ENCODE results near the gene NCKAP5. TPM values are rescaled to one million over a fixed set of nuclear protein-coding genes. Genes with fewer than 3 reads are reported as not detected.

NCKAP5 gene
- total and polyA plus RNA-seq, 2 of the 8 experiments (the other 6 are each of a cell fraction or from before 2014, with no cell fraction given): 0.27 to 0.86 TPM

- Histone ChIP-seq H3K9ac (replicated peaks in 1 of 4; ENCODE audit: extremely low read depth in 1 of 4, low read depth in 3 of 4, low read length in 3 of 4) (no peak overlapping the region), H2BK12ac (ENCODE audit: low read depth, low read length) (no peak overlapping the region), H2BK15ac (ENCODE audit: low read length) (no peak overlapping the region), H3K23me2 (ENCODE audit: low read depth, low read length) (no peaks in the 10 kb centered on the region), H3K4me1 (replicated peaks in 1 of 4; ENCODE audit: control insufficient read depth in 3 of 4, insufficient read depth in 4 of 4, low read length in 3 of 4) (no peaks in the 10 kb centered on the region), H4K91ac (replicated peaks; ENCODE audit: insufficient read length, low read length) (no peak overlapping the region), H3K79me1 (ENCODE audit: low read depth, low read length) (no peaks in the 10 kb centered on the region), H3K18ac (ENCODE audit: extremely low read depth, low read length) (no peak overlapping the region), H3K4ac (replicated peaks; ENCODE audit: insufficient read length, low read depth, low read length) (no peak overlapping the region), H4K20me1 (replicated peaks in 1 of 2; ENCODE audit: control insufficient read depth in 1 of 2, insufficient read depth in 2 of 2, low read length in 2 of 2) (no peaks in the 10 kb centered on the region), H4K5ac (ENCODE audit: insufficient read length, low read depth, low read length) (no peak overlapping the region), H2AK5ac (ENCODE audit: low read depth, low read length) (no peak overlapping the region), H3K56ac (replicated peaks; ENCODE audit: insufficient read length, low read depth, low read length) (no peak overlapping the region), H3K27ac (ENCODE audit: low read depth, low read length) (no peak overlapping the region), H3K14ac (ENCODE audit: insufficient read length) (no peak overlapping the region), H3K4me2 (ENCODE audit: insufficient read depth in 1 of 2, low read depth in 2 of 2, low read length in 2 of 2) (no peak overlapping the region), H2BK120ac (replicated peaks; ENCODE audit: low read depth, low read length) (no peak overlapping the region), H3K36me3 (ENCODE audit: control insufficient read depth in 2 of 4, insufficient read depth in 4 of 4, low read length in 3 of 4) (no peaks in the 10 kb centered on the region), H3K23ac (ENCODE audit: insufficient read length) (no peak overlapping the region), H4K8ac (ENCODE audit: extremely low read depth, insufficient read depth, low read length) (no peak overlapping the region), H2BK20ac (ENCODE audit: low read length) (no peak overlapping the region), H3K79me2 (ENCODE audit: control insufficient read depth in 1 of 2, insufficient read depth in 2 of 2, low read length in 2 of 2) (no peaks in the 10 kb centered on the region), H2BK5ac (ENCODE audit: low read depth, low read length) (no peak overlapping the region), H3K27me3 (replicated peaks in 1 of 4; ENCODE audit: control insufficient read depth in 3 of 4, extremely low read depth in 1 of 4, insufficient read depth in 3 of 4, low read length in 3 of 4) (peaks cover 0 to 1% (median 0%) of the 10 kb centered on the region in 4 experiments; a peak in 1 of 7 replicates), H2AFZ (ENCODE audit: low read length) (no peak overlapping the region), H3K4me3 (ENCODE audit: extremely low read depth in 1 of 4, insufficient read depth in 2 of 4, low read depth in 3 of 4, low read length in 4 of 4) (no peak overlapping the region), H3K9me3 (ENCODE audit: insufficient read depth in 2 of 2, low read depth in 1 of 2, low read length in 1 of 2) (no peaks in the 10 kb centered on the region)
- FAIRE-seq: no peak
- WGBS, 2 experiments (ENCODE audit: extremely low coverage in 1 of 2, insufficient coverage in 1 of 2, insufficient read length in 1 of 2, insufficient replicate concordance in 2 of 2, low coverage in 1 of 2, low lambda C conversion rate in 2 of 2, missing lambda C conversion rate in 1 of 2): 93% methylated on average over 6 of the region's 6 CpGs; no CpG with 5 or more reads in 1 of the 2 experiments
- CTCF ChIA-PET (ENCODE audit: partially characterized antibody): interaction anchor here (2.1 kb wide), 1 partner anchor 85 kb away, joined by 5 read pairs; no protein-coding TSS in a partner anchor
- no peak for DNase-seq (ENCODE audit: low read depth in 1 of 2, low spot score in 2 of 2)
- POLR2A ChIA-PET (ENCODE audit: partially characterized antibody): no interaction called here
- TF ChIP-seq JUND (IDR thresholded peaks at IDR 0.05; ENCODE audit: low read length) (no peak), SP4 (IDR thresholded peaks at IDR 0.05; ENCODE audit: low read length) (no peak), HDAC2 (IDR thresholded peaks at IDR 0.05; ENCODE audit: borderline replicate concordance in 1 of 2, low read depth in 2 of 2, low read length in 2 of 2) (no peak), GABPA (IDR thresholded peaks at IDR 0.05; ENCODE audit: borderline replicate concordance, insufficient read depth, low read length) (no peak), ATF3 (IDR thresholded peaks at IDR 0.05; ENCODE audit: insufficient read depth, low read depth, low read length) (no peak), SIRT6 (IDR thresholded peaks at IDR 0.05; ENCODE audit: low read length) (no peak), CHD2 (IDR thresholded peaks at IDR 0.05; ENCODE audit: low read length) (no peak), RFX5 (IDR thresholded peaks at IDR 0.05; ENCODE audit: borderline replicate concordance, low read depth, low read length) (no peak), CBX5 (IDR thresholded peaks at IDR 0.05; ENCODE audit: low read depth, low read length) (no peak), NRF1 (IDR thresholded peaks at IDR 0.05; ENCODE audit: low read depth, low read length) (no peak), RAD21 (IDR thresholded peaks at IDR 0.05 in 1 of 2, conservative IDR thresholded peaks at IDR 0.05 in 1 of 2; ENCODE audit: low read depth in 2 of 2, low read length in 2 of 2) (no peak), RBBP5 (IDR thresholded peaks at IDR 0.05; ENCODE audit: borderline replicate concordance, low read depth, low read length) (no peak), CEBPB (IDR thresholded peaks at IDR 0.05; ENCODE audit: low read depth, low read length) (no peak)
- TF ChIP-seq, protein P1, sequence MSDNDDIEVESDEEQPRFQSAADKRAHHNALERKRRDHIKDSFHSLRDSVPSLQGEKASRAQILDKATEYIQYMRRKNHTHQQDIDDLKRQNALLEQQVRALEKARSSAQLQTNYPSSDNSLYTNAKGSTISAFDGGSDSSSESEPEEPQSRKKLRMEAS (IDR thresholded peaks at IDR 0.05): no peak
These were observed 482.1 kb downstream of the NCKAP5 start for GRCh38 chr2:133086176-133086575.
